HG03196 (cell line): ENCODE results near the gene BMP3.
"Not testable (repeated sequence)": the region's sequence is repeated elsewhere in the genome, so short reads cannot be mapped to it uniquely, and the experiment has no call there.

Experiments
- ATAC-seq: cut with Tn5 transposase; IDR thresholded peaks from one replicate; pipeline ENCODE4 v1.9.1; 2021; ENCODE audit not compliant: unreplicated experiment

The BMP3 gene, protein sequence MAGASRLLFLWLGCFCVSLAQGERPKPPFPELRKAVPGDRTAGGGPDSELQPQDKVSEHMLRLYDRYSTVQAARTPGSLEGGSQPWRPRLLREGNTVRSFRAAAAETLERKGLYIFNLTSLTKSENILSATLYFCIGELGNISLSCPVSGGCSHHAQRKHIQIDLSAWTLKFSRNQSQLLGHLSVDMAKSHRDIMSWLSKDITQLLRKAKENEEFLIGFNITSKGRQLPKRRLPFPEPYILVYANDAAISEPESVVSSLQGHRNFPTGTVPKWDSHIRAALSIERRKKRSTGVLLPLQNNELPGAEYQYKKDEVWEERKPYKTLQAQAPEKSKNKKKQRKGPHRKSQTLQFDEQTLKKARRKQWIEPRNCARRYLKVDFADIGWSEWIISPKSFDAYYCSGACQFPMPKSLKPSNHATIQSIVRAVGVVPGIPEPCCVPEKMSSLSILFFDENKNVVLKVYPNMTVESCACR

DNA sequence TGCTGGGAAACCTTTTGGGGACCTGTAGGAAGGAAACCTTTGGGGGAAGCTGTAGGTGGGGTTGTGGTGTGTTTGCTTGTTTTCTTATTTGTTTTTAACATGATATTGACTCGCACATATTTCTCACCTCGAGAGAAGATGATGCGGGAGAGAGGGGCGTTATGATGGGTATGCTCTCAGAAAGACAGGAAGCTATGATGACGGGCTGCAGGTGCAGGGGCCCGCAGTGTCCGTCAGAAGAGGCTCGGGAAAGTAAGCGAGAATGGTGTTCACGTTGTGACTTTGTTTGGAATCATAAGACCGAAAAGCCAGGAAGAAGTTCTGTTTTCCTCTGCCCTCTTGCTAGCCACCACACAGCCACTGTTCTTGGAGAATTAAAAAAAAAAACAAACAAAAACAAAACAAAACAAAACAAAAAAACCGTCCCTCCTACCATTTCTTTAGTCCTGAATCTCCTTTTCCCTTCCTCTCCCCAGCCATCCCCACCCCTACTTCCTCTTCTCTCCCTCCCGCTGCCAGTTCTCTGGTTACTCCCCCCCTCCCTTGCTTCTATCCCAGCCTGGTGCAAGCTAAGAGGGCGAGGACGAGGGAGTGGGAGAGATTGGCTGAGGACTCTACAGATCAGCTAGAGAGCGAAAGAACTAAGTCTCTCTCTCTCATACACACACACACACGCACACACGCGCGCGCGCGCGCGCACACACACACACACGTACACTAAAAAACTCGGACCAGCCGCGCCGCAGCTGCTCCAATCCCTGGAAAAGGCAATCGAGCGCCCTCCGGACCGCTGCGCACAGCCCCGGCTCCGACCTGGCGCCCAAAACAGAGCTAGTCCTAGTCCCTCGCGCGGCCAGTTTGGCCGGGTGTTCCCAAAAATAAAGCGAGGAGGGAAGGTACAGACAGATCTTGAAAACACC is at the start of gene BMP3:
BMP3 (plus strand) TSS at position 648 of the 920 bp plus-strand sequence. CDS start 577 bp downstream, outside the sequence.
- no peak for ATAC-seq

DNA sequence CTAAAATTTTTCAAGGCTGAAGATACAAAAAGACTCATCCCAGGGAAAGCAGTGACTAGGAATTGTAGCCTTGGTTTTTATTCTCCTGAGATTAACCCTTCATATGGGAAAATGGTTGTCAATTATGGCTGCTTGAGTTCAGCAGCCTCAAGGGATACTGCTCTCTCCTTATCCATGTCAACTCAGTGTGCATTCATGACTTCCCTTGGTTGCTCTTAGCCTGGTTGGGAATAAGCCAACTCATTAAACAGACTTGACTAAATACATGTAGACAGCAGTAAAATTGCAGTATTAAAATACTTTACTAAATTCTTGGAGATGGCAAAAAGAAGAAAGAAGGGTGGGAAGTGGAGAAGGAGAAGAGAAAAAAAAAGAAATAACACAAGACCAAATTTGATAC is 44.5 kb upstream of the BMP3 start:
- ATAC-seq = no peak

DNA sequence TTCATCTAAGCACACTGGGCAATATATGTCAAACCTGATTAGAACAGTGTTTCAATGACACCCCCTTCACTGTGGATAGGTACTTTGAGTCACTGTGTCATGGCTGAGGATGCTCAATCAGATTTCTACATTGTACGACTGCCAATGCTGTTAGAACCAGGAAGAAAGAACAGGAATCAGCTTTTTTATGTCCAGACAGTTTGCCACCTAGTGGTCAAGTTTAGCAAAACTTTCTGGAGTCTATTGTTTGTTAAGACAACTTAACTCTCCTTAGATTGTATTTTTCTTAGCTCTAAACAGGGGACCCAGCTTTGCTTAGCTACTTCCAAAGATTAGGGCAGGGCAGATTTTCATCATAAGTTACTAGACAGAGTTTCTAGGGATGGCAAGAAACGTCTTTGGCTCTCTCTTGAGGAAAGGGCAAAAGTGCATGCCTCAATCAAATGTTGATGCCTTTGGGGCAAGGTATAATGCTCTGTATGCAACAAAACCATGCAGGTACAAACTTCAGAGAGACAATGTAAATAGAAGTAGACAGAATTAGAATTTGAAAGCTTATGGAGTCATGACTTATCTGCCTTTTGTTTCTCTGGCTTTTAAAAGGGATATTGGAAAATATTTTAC is 40.5 kb upstream of the BMP3 start:
- ATAC-seq = peak; percentile 72

DNA sequence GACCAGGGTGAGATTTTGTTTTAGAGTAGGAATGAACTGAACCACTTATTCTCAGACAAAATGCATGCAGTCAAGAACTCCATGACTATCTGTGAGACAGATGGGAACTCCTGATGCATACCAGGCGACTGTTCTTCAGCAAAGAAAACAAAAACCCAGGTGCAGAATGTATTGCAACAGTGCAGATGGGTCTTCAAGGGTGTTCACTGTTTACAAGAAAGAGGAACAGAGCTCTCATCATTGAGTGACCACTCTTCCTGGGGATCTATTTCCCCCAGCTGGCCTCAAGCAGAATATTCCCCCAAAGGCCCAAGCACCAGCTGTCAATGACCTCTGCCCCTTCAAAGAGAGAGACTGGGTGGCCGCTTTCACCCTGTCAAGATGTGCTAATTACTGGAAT is 39.7 kb upstream of the BMP3 start:
- ATAC-seq = no peak

DNA sequence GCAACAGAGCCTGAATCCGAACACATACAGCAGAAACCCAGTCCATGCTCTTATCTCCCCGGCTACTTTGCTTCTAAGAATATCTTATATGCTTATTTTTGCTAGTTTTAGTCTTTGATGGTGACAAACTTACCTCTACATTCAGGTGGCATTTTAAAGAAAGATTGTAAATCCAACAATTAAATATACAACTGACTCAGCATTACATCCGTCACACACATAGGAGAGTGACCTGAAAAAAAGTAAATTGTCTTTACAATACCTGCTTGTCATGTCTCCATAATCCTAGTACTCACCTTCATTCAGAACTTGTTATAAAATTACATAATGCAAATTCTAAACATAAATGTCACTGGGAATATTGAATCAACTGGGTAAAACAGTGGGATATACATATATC is 30.6 kb upstream of the BMP3 start:
- ATAC-seq = no peak

DNA sequence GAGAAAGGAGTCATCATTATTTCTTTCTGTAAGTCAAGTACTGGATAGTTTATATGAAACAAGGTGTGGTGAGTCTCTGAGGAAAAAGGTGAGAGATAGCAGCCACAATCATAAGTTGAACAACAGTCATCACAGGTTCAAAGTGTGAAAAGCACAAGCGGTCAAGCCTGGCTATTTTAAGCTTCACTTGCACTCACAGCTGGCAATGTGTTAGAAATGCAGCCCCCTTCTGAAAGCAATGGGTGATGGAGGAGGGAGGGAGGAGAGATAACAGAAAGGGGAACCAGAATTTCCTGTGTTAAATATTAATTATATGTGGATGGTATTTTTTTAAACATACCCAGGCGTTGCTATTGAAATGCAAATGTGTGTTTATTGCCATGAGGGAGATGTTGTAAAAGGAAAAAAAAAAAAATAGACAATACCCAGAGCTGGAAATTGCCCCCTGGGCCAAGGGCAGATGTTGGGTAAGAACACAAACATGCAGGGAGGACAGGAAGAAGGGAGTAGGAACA is 26.9 kb upstream of the BMP3 start:
- ATAC-seq = peak; percentile 99

DNA sequence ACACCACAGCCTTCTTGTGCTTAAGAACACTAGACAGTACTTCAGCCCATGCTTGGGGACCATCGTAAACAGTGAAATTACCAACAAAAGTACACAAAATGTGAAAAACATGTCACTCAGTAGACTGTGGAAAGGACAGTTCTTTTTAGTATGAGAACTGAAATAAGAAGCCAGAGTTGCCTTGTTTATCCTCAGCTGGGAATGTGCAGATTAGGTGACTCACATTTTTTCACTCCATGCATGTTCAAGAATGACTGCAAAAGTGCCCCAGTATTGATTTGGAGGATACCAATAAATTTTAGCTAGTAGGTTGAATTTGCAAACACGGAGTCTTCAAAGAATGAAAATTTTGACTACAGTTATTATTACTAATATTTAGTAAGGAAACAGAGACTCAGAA is 23.1 kb upstream of the BMP3 start:
- ATAC-seq = no peak

DNA sequence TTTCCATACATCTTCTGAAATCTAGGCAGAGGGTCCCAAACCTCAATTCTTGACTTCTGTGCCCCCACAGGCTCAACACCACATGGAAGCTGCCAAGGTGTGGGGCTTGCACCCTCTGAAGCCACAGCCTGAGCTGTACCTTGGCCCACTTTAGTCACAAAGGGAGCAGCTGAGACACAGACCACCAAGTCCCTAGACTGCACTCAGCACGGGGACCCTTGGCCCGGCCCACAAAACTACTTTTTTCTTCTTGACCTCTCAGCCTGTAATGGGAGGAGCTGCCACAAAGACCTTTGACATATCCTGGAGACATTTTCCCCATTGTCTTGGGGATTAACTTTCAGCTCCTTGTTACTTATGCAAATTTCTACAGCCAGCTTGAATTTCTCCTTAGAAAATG is 13.9 kb upstream of the BMP3 start:
- ATAC-seq = not testable (repeated sequence)

DNA sequence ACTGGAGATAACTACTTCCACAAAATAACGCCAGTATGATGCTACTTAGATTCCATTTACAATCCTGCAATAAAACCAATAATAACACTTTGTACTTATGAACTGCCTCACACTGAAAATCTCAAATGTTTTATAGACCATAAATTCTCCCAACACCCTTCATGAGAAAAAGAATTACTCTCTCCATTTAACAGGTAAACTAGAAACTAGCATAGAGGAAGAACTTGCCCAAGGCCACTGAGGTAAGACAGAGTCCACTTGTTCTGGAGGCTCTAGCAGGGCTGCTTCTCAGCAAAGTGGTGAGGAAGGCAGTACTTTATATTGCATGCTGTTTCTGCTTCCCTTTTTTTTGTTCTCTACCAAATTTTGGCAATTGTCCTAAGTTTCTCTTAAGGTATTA is 11.5 kb upstream of the BMP3 start:
- no peak for ATAC-seq

DNA sequence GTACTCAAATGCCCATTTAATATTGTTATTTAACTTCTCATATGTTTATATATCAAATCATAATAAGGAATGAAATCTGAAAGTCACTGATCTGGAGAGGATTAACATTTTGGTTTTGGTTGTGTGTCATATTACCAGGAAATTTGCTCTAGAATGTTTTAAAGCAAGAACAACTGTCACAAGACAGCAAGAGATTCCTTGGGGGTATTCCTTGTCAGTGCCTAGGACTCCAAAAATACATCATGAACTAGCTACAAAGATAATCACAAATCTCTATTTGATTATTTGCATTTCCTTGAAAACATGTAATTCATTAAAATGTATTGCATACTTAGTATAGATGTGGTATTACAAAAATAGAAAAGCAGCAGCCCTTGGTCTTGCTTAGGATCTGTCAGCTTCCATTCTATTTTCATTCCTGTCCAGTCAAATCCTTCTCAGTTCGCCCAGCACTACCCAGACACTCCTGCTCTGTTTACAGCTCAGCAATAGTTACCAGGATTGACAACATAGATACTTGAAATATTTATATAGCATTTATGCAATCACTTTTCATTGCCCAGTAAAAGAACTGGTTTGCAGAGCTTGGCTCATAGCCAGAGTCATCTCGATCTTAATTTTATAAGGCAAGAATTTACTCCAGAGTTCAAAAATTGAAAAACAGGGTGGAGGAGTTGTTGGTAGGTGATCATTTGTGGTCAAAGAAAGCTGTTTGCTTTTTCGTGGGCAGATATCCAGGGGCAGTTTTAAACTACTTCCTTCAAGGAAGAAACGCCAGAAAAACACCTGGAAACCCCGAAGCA is 9.2 kb upstream of the BMP3 start:
- no peak for ATAC-seq

DNA sequence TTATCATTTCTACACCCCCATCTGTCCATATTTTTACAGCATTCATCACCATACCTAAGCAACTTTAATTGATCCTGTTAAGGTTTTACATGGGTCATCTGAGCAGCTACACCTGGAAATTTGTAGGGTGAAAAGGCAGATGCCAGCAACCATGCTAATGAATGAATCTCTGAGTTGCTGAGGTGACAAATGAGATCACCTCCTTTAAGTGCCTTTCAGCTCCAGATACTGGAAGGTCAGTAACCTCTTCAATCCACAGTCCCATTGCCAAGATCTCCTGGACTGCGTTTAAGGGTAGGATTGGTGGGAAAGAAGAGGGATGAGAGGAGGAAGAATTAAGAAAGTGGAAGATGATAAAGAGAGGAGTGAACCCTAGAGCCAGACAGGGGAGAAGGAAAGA is 8.5 kb upstream of the BMP3 start:
- ATAC-seq = no peak

DNA sequence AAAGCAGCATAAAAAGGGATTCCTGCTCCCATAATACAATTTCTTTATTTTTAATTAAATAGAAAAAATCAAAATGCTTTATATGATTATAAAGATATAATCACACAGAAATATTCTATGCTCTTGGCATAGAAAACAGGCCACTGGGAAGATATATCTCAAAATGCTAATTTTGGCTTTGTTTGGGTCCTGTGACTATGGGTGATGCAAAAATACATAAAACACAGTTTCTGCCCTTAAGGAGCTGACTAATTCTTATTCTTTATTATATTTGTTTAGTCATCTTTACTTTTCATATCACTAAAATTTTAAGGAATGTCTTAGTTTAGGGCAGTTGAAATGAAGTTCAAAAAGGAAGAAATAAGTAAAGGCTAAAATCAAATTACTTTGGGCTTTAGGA is 7.0 kb upstream of the BMP3 start:
- no peak for ATAC-seq

DNA sequence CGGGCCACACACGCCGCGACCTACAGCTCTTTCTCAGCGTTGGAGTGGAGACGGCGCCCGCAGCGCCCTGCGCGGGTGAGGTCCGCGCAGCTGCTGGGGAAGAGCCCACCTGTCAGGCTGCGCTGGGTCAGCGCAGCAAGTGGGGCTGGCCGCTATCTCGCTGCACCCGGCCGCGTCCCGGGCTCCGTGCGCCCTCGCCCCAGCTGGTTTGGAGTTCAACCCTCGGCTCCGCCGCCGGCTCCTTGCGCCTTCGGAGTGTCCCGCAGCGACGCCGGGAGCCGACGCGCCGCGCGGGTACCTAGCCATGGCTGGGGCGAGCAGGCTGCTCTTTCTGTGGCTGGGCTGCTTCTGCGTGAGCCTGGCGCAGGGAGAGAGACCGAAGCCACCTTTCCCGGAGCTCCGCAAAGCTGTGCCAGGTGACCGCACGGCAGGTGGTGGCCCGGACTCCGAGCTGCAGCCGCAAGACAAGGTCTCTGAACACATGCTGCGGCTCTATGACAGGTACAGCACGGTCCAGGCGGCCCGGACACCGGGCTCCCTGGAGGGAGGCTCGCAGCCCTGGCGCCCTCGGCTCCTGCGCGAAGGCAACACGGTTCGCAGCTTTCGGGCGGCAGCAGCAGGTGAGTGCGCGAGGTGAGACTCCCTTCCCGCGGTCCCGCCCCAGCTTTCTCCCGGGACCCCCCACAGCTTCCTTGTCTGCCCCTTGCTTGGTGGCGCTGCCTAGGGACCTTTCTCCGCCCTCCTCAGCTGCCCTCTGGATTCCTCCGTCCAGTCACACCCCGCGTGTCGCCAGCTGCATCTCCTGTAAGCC is 678 bp downstream of the BMP3 start:
- ATAC-seq = no peak

DNA sequence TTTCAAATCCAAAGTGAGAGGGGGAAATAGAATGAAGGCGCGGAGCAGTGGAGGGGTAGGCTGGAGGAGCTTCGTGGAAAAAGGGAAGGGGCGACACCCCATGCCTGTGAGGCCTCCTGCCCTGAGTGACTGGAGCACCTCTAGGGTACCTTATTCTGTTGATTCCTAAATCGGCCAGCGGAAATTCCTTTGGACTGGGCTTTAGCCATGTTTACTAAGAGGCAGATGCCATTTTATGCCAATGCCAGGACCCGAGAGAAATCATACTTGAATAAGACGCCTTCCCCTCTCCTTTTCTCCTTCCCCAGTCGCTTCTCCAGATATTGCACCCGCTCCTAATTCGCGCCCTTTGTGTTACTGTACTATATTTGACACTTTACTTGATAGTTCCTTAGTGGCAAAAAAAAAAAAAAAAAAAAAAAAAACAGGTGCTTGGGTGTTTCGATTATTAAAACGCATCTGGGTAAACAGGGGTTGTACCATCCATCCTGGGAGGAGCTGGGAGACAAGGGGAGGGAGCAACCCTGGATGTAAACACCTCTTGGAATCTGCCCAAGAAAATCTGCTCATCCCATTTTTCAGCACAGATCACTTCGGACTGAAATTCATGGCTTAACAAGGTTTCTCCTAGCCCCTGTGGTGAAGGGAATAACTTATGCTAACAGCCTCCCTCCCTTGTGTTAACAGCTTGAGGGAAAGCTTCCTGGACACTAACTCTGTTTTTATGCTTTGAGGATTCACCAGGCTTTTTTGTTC is 1.5 kb downstream of the BMP3 start:
- no peak for ATAC-seq

DNA sequence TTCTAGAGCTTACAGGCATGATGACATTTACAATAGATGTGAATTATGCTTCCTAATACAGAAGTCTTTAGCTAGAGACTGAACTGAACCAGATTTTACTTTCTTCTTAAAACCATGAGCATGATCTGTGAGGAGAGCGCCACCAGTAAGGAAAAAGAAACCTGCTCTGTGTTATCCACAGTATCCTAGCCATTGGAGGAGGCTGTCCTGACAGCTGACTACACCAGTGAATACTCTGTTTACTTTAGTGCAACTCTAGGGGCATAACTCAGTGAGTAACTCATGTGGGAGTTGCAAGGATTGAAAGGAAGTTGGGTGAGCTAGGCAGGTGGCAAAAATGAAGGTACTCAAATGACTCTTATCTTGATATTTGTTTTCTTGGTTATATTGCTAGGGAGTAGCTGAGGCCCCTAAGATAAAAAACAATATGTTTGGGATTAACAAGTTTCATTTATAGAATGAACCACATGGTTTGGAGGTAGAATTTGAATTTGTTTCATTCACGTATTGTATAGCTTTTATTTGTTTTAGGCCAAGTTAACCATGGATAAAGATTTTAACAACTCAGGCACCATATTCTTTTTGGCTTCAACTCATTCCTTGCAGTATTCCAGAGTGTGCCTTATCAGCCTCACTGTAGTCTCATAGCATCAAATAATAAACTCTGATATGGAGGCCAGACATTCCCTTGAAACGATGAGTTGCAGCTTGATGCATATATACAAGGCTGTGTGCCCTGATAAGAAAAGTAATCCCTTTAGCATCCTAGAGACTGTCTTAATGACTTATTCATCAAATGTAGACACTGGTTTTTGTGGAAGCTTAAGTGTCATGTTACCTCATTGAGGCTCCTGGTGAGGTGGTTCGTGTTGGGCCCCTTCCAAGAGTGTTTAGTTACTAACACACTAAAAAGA is 2.5 kb downstream of the BMP3 start:
- ATAC-seq = no peak

DNA sequence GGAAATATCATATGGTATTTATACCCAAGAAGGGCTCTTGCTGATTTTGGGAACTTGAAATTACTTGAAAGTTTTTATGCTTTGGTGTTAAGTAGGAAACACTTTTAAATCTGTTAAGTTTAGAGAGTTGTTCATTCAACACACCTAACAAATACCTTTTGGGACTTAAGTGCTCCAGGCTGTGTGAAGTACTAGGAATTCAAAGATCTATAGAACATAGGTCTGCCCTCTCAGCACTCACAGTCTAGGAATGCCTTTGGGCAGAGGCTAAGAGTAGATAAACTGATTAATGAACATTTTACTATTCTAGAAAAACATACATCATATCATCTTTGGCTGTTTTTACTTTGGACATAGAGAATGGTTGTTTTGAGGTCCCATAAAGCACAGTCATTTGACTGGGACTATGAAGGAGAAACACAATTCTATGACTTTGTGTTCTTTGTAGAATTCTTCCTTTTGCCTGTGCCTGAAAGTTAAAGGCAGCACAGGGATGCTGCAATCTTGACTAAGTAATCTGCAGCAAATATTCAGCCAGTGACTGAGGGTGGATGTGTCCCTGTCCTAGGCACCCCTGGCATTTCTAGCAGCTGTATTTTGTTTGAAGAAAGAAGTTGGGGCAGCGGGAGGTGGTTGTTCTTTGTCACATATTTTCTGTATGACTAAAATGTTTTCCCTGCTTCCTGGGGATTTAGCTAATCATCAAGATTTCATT is 8.3 kb downstream of the BMP3 start:
- ATAC-seq = no peak

DNA sequence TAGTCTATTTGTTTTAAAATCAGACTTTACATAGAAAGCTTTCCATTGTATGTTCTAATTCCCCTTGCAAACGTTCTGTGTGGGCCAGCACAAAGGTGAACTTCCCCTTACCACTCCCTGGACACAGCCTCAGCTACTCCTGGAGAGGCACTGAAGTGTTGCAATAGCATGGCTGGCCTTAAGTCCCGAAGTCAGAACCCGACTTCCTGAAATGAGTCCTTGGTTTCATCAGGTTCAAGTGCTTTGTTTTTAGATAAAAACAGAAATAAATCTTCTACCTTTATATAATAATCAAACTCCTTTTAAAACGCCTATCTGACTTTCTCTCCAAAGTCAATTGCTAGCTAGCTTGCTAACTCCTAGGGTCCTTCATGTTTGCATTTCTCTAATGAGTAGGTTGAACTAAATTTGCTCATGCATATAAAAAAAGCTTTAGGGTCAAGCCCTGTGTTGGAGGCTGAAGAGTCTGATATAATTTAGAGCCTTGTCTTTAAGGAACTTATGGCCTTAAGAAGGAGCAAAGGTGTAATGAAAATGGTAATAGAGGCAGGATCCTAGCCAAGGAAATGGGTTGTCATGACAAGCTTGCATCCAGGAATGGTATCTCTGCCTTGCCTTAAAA is 9.0 kb downstream of the BMP3 start:
- no peak for ATAC-seq
